Neural progenitor cell (in vitro differentiated cells): ENCODE measurements around the gene SNX30.

Source experiments
- EZH2 ChIP-seq: fragments of 200-600 bp; sonication (generic); IDR thresholded peaks from 2 replicates; pipeline ENCODE4 v1.6.1; 2017; ENCODE audit warnings: antibody characterized with exemption, mild to moderate bottlenecking, moderate library complexity
- TF ChIP-seq, protein P1 (sequence below): fragments of 200-600 bp; sonication (generic); IDR thresholded peaks from 2 replicates; pipeline ENCODE4 v1.5.1; 2017; ENCODE audit warnings: antibody characterized with exemption, mild to moderate bottlenecking

DNA sequence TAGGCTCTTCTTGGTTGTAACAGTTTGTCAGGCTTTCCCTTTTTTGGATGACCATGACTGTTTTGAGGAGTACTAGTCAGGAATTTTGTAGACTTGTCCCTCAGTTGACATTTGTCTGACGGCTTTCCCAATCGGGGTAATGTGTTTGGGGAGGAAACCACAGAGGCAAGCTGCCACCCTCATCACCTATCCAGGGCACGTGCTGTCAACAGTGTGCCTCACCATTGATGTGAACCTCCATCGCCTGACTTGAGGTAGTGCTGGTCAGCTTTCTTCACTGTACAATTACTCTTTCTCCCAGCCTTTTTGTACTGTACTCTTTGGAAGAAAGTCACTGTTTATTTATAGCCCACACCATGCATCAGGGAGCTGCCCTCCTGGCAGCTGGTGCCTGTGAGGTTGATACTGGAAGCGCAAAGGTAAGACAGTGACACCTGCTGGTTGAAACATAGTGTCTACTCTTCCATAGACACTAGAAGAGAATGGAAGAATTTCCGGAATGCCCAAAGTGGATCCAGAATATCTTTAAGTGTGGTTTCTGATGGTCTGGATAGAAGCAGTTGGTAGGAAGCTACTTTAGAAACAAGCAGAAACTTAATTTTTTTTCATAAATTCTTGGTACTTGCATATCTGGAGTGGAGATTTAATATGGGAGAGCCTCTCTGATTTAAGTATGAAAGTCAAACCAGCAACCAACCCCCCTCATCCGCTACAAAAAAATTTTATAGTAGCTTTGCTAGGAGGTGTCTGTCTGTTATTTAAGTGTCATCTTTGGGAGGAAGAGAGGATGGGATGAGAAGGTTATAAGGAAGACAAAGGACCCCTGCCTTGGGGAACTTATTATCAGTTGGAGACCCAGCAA, 69.3 kb downstream of the SNX30 start:
- TF ChIP-seq, protein P1, sequence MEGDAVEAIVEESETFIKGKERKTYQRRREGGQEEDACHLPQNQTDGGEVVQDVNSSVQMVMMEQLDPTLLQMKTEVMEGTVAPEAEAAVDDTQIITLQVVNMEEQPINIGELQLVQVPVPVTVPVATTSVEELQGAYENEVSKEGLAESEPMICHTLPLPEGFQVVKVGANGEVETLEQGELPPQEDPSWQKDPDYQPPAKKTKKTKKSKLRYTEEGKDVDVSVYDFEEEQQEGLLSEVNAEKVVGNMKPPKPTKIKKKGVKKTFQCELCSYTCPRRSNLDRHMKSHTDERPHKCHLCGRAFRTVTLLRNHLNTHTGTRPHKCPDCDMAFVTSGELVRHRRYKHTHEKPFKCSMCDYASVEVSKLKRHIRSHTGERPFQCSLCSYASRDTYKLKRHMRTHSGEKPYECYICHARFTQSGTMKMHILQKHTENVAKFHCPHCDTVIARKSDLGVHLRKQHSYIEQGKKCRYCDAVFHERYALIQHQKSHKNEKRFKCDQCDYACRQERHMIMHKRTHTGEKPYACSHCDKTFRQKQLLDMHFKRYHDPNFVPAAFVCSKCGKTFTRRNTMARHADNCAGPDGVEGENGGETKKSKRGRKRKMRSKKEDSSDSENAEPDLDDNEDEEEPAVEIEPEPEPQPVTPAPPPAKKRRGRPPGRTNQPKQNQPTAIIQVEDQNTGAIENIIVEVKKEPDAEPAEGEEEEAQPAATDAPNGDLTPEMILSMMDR, result peak; percentile 82
- no peak for TF ChIP-seq EZH2
